HPDE6-E6E7 (cell line): ENCODE measurements around the gene OTOP3.
"Not testable (repeated sequence)": the region's sequence is repeated elsewhere in the genome, so short reads cannot be mapped to it uniquely, and the experiment has no call there.

Source experiments
- DNase-seq: peaks from one replicate; pipeline ENCODE4 v3.0.0; 2011; ENCODE audit warnings: missing footprints; ENCODE audit errors: extremely low spot score

Gene OTOP3

GRCh38 chr17:74935585-74936469 lies at the start of gene OTOP3:
Gene OTOP3, plus strand, starts transcription at chr17:74935898. Its CDS starts 24 bp downstream, at chr17:74935922.
- DNase-seq: no peak

- DNase-seq: no peak
These were observed 47.2 kb upstream of the OTOP3 start for GRCh38 chr17:74888469-74888868.

DNA sequence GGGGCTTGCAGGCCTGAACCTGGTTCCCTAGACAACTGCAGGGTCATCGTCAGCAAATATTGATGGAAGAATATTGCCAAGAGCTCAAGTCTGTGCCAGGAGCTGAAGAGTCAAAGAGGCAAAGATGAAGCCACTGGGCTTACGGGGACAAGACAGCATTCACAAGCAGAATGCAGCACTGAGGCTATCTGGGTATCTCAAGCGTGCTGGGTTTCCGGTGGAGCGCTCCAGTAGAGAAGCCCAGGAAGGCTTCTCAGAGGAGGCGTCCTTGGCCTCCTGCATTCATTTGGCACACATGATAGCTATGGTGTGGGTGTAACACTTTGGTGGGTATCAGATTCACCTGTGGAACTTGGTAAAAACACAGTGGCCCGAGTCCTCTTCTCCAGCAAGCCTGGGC lies 45.1 kb upstream of the OTOP3 start:
- DNase-seq: no peak

- no peak for DNase-seq
These were observed 43.5 kb upstream of the OTOP3 start for GRCh38 chr17:74892013-74892841.

- no peak for DNase-seq
These were observed 42.5 kb upstream of the OTOP3 start, which contains the start of gene FADS6 for GRCh38 chr17:74892974-74893911. Gene FADS6, minus strand, starts transcription at chr17:74893633. Its CDS starts 38 bp downstream, at chr17:74893595.

GRCh38 chr17:74893936-74894671 lies 41.6 kb upstream of the OTOP3 start:
- DNase-seq: no peak

DNA sequence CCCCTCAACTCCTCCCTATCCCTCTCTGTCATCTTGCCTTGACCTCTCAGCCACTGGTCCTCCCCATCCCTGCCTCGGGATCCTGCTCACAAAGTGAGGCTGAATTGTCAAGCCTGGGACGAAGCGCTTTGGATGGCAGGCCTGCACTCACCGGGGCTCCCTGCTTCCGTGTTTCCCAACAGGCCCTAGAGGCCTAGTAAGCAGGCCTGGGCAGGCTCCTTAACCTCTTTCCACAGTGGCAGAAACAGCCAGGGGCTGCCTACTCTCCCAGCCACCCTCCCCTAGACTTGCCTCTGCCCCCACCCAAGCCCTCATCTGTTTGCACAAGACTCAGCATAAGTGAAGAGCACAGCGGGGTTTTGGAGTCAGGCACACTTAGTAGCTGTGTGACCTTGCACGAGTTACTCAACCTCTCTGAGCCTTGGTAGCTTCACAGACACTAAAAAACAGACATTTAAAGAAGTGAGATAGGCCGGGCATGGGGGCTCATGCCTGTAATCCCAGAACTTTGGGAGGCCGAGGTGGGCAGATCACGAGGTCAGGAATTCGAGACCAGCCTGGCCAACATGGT lies 37.2 kb upstream of the OTOP3 start:
- DNase-seq: peak; percentile 58

DNA sequence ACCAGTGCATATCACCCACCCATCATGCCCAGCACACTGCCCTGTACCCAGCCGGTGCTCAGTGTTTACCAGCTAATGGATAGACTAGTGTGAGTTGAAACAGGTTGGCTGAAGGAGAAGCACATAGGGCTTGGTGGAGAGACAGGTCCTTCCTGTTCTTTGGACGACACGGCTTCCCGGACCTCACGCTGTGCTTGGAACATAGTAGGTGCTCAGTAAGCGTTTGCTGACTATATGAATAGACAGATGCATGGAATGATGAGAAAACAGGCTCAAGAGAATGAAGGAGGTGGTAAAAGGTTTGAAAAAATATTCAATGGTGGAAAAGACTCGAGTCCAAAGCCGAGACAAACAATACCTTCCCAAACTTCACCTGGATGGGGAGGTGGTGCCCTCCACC lies 35.5 kb upstream of the OTOP3 start:
- no peak for DNase-seq

GRCh38 chr17:74901353-74902135 lies 34.2 kb upstream of the OTOP3 start:
- no peak for DNase-seq

DNA sequence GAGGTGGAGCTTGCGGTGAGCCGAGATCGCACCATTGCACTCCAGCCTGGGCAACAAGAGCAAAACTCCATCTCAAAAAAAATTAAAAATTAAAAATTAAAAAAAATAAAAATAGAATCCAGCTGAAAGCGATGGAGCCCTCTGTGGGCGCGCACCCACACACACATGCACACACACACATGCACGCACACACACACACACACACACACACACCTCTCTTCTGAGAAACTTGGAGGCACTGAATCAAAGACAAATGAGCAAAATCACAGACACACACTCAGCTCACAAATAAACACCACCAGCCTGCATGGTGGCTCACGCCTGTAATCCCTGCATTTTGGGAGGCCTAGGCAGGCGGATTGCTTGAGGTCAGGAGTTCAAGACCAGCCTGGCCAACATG lies 32.7 kb upstream of the OTOP3 start:
- no peak for DNase-seq

DNA sequence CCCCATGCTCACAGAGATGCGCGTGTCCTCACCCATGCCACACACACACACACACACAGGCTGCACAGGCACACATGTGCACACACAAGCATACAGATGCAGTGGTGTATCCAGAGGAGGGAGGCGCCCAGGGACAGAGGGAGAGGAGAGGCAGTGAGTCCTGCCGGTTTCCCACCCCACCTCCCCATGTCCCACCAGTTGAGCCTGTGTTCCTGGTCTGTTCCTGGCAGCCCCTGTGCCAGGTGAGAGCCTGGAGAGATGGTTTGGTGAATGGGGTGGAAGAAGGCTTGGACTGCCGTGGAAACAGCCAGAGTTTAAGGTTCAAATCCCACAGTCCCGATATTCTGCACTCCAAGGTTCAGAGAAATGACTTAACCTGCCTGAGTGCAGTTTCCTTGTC lies 32.0 kb upstream of the OTOP3 start:
- DNase-seq: no peak

DNA sequence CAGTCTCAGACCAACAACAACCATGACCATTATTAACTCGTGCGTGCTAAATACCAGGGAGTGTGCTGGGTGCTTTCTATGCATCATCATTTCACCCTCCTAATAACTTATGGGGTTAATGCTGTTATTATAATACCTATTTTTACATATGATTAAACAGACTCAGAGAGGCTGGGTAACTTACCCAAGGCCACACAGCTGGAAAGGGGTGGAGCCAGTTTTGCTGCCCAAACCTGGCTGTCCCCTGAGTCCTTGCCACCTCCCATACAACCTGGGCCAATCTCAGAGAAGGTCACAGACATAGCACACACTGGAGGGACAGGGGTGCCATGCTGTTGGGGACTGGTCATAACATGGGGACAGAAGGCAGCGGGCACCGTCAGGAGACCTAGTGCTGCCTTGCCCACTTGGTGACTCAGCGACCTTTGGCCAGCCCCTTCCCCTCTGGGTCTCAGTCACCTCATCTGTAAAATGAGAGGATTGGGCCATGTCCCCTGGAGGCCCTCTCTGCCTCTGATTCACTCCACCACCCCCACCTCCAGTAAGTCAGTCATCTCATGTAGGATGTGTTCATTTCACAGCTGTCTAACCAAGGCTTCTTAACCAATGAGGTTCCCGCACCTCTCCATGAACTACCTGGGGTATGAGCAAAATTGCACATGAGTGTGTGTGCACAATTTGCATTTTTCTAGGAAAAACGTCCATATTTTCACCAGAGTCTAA lies 30.9 kb upstream of the OTOP3 start:
- no peak for DNase-seq

GRCh38 chr17:74906214-74906793 lies 29.4 kb upstream of the OTOP3 start:
- not testable (repeated sequence) for DNase-seq

GRCh38 chr17:74907012-74907411 lies 28.7 kb upstream of the OTOP3 start:
- no peak for DNase-seq

- not testable (repeated sequence) for DNase-seq
These were observed 26.6 kb upstream of the OTOP3 start for GRCh38 chr17:74909097-74909496.

GRCh38 chr17:74911423-74911822 lies 24.3 kb upstream of the OTOP3 start:
- DNase-seq: not testable (repeated sequence)

DNA sequence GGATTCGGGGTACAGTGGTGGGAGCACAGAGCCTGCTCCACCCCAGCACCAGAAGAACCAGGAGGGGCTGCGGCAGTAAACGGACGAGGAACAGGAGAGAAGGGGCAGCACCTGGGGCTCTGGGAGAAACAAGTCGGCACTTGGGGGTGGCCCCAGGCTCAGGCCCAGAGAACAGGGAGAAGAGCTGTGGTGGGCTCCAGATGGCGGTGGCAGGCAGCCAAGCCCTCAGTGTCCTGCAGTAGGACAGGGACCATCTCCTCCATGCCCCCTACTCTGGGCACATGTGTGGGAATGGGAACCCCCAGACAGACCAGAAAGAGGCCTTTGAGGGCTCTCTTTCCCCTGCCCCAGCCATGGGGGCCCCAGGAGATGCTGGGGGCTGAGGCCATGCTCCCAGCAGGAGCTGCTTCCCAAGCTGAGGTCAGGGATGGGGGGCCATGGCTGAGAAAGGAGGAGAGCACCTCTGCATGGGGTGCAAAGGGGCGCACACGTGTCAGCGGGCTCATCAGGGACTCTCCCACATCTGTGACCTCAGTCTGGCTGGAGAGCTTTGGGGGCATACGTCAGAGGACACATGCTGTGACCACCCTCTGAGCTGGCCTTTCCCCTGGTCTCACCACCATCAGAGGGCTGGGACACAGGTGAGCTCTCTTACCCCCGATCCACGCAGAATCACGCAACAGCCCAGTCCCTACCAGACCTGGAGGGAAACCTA lies 19.4 kb upstream of the OTOP3 start:
- DNase-seq: no peak

DNA sequence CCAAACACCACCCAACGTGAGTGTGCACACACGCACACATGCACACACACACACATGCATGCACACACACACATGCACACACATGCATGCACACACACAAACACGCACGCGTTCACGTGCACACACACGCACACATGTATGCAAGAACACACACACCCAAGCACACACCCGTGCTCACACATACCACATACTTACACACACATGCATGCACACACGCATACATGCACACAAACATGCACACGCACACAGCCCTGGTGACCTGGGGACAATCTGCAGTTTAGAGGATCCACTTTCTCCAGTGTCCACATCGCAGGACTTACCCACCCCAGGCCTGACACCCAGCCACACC lies 18.9 kb upstream of the OTOP3 start:
- DNase-seq: no peak
